ENCODE results near the gene CEP128.

The CEP128 gene

GRCh38 chr14:80941241-80942185 lies at the start of gene CEP128:
CEP128 (minus strand) TSS chr14:80941738.
- DNase-seq (ENCODE audit: low read depth) = peak; percentile 96
- in situ Hi-C loops (cut with HindIII; ENCODE audit: low sequenced_read_pairs) = no loop called here
- TF ChIP-seq, protein P1, sequence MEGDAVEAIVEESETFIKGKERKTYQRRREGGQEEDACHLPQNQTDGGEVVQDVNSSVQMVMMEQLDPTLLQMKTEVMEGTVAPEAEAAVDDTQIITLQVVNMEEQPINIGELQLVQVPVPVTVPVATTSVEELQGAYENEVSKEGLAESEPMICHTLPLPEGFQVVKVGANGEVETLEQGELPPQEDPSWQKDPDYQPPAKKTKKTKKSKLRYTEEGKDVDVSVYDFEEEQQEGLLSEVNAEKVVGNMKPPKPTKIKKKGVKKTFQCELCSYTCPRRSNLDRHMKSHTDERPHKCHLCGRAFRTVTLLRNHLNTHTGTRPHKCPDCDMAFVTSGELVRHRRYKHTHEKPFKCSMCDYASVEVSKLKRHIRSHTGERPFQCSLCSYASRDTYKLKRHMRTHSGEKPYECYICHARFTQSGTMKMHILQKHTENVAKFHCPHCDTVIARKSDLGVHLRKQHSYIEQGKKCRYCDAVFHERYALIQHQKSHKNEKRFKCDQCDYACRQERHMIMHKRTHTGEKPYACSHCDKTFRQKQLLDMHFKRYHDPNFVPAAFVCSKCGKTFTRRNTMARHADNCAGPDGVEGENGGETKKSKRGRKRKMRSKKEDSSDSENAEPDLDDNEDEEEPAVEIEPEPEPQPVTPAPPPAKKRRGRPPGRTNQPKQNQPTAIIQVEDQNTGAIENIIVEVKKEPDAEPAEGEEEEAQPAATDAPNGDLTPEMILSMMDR (IDR thresholded peaks at IDR 0.05; ENCODE audit: low read depth, low read length, missing control alignments) = no peak
- H3K4me3 ChIP-seq (ENCODE audit: low read depth, low read length) = peak within 1 kb of the TSS; percentile 79

GRCh38 chr14:80988735-80989429 lies 47.3 kb upstream of the CEP128 start:
- H3K4me3 ChIP-seq (ENCODE audit: low read depth, low read length) = no peak overlapping the region
- in situ Hi-C loops (cut with HindIII; ENCODE audit: low sequenced_read_pairs) = no loop called here
- TF ChIP-seq, protein P1 (IDR thresholded peaks at IDR 0.05; ENCODE audit: low read depth, low read length, missing control alignments) = no peak
- DNase-seq (ENCODE audit: low read depth) = no peak

DNA sequence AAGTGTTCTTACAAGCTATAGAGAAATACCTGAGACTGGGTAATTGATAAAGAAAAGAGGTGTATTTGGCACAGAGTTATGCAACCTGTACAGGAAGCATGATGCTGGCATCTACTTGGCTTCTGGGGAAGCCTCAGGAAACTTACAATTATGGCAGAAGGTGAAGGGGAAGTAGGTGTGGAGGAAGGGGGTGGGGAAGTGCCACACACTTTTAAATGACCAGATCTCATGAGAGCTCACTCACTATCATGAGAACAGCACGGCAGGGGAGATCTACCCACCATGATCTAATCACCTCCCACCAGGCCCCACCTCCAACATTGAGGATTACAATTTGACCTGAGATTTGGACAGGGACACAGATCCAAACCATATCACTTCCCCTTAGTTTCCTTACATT lies 46.7 kb upstream of the CEP128 start:
- DNase-seq (ENCODE audit: low read depth) = no peak
- in situ Hi-C loops (cut with HindIII; ENCODE audit: low sequenced_read_pairs) = no loop called here
- TF ChIP-seq, protein P1 (IDR thresholded peaks at IDR 0.05; ENCODE audit: low read depth, low read length, missing control alignments) = no peak
- no peak overlapping the region for H3K4me3 ChIP-seq (ENCODE audit: low read depth, low read length)

- TF ChIP-seq, protein P1 (IDR thresholded peaks at IDR 0.05; ENCODE audit: low read depth, low read length, missing control alignments) = peak; percentile 95
- in situ Hi-C loops (cut with HindIII; ENCODE audit: low sequenced_read_pairs) = no loop called here
- no peak overlapping the region for H3K4me3 ChIP-seq (ENCODE audit: low read depth, low read length)
- peak; percentile 55 for DNase-seq (ENCODE audit: low read depth)
These were observed 45.9 kb upstream of the CEP128 start for GRCh38 chr14:80987235-80988032.

- in situ Hi-C loops (cut with HindIII; ENCODE audit: low sequenced_read_pairs) = no loop called here
- no peak for DNase-seq (ENCODE audit: low read depth)
- TF ChIP-seq, protein P1 (IDR thresholded peaks at IDR 0.05; ENCODE audit: low read depth, low read length, missing control alignments) = no peak
- H3K4me3 ChIP-seq (ENCODE audit: low read depth, low read length) = no peak overlapping the region
These were observed 41.2 kb upstream of the CEP128 start for GRCh38 chr14:80982711-80983110.

GRCh38 chr14:80981673-80982072 lies 40.1 kb upstream of the CEP128 start:
- TF ChIP-seq, protein P1 (IDR thresholded peaks at IDR 0.05; ENCODE audit: low read depth, low read length, missing control alignments) = no peak
- in situ Hi-C loops (cut with HindIII; ENCODE audit: low sequenced_read_pairs) = no loop called here
- H3K4me3 ChIP-seq (ENCODE audit: low read depth, low read length) = no peak overlapping the region
- DNase-seq (ENCODE audit: low read depth) = no peak

Data from astrocyte of the cerebellum (primary cell).